ENCODE data around the gene SNAI1.
"Not testable (repeated sequence)": the region's sequence is repeated elsewhere in the genome, so short reads cannot be mapped to it uniquely, and the experiment has no call there.

Gene SNAI1

DNA sequence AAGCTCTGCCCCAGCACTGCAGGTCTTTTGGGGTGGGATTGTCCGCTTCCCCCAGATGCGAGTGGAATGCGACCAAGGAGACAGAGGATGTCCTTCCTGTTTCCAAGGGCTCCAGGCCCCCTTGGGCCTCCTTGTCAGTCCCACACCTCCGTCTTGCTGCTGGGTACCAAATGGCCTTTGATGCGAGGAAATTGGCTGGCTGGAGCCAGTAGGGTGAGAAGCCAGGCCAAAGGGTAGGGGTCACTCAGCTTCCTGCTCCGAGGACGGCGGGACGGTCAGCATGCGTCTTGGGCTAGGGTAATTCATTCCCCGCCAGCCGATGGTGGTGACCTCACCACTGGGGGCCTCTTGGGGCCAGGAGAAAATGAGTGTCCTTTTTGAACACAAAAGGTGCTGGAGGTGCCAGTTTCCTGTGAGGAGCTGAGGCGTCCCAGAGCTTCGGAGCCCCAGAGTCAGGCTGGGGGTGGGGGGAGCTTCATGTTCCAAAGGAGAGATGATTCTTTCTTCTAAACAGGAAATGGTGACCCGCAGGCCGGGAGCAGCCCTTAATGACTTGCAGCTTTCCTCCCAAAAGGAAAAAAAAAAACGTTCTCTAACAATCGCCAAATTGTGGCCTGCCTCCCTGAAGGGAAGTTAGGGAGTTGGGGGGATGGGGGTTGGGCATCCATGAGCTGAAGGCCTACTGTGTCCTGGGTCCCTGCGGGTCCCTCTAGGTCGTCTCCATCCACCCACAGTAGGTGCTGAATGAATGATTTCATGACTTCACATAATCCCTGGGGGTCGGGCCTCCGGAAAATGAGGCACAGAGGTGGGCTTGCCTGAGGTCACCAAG is 6.7 kb downstream of the SNAI1 start:
- no peak overlapping the region for H3K27ac ChIP-seq
- TF ChIP-seq, protein P1, sequence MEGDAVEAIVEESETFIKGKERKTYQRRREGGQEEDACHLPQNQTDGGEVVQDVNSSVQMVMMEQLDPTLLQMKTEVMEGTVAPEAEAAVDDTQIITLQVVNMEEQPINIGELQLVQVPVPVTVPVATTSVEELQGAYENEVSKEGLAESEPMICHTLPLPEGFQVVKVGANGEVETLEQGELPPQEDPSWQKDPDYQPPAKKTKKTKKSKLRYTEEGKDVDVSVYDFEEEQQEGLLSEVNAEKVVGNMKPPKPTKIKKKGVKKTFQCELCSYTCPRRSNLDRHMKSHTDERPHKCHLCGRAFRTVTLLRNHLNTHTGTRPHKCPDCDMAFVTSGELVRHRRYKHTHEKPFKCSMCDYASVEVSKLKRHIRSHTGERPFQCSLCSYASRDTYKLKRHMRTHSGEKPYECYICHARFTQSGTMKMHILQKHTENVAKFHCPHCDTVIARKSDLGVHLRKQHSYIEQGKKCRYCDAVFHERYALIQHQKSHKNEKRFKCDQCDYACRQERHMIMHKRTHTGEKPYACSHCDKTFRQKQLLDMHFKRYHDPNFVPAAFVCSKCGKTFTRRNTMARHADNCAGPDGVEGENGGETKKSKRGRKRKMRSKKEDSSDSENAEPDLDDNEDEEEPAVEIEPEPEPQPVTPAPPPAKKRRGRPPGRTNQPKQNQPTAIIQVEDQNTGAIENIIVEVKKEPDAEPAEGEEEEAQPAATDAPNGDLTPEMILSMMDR (conservative IDR thresholded peaks at IDR 0.05): no peak

DNA sequence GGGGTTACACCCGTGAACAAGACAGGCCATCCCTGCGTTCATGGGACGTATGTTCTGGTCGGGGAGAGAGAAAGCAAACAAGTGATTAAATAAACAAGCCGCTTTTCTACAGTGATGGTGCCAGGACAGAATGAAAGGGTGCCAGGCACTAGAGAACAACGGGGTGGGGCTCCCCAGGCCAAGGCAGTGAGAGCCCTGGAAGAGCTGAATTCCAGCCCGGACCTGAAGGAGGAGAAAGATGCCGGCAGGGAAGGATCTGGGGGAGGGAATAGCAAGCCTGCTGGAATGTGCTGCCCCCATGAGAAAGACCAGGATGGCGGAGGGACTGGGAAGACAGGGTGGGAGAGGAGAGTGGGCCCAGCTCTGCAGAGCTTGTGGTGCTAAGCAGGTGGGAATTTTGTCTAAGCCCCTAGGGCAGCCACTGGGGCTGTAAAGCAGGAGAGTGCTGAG is 7.5 kb downstream of the SNAI1 start:
- TF ChIP-seq, protein P1 (conservative IDR thresholded peaks at IDR 0.05): no peak
- H3K27ac ChIP-seq: no peak overlapping the region

DNA sequence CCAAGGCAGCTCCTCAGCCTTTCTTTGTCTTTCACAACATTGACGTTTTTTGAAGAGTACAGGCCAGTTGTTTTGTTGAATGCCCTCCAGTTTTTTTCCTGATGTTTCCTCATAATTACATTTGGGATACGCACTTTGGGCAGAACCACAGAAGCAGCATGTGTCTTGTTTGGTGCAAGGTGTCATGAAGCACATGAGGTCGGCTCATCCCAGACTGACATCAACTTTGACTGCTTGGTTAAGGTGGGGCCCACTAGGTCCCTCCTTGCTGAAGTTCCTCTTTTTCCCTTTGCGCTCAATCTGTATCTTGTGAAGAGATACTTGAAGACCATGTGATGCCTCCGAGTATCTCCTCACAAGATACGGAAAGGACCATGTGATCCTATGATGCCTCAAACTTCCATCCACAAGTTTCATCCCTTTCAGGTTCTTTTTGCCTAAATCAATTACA is 10.5 kb downstream of the SNAI1 start:
- TF ChIP-seq, protein P1 (conservative IDR thresholded peaks at IDR 0.05): no peak
- H3K27ac ChIP-seq: no peak overlapping the region

DNA sequence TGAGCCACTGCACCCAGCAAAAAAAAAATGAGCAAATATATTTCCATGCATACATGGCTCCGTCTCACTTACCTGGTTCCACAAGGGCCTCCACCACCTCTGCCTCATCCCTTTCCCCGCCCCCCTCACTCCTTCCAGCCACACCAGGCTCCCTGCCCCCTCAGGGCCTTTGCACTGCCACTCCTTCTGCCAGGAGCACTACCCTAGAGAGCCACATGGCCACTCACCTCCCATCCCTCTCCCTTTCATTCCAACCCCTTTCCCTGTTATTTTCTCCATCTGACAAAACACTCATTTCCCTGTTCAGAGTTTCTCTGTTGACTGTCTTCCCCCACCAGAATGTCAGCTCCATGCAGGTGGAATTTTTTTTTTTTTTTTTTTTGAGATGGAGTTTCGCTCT is 12.8 kb downstream of the SNAI1 start:
- TF ChIP-seq, protein P1 (conservative IDR thresholded peaks at IDR 0.05): no peak
- no peak overlapping the region for H3K27ac ChIP-seq

DNA sequence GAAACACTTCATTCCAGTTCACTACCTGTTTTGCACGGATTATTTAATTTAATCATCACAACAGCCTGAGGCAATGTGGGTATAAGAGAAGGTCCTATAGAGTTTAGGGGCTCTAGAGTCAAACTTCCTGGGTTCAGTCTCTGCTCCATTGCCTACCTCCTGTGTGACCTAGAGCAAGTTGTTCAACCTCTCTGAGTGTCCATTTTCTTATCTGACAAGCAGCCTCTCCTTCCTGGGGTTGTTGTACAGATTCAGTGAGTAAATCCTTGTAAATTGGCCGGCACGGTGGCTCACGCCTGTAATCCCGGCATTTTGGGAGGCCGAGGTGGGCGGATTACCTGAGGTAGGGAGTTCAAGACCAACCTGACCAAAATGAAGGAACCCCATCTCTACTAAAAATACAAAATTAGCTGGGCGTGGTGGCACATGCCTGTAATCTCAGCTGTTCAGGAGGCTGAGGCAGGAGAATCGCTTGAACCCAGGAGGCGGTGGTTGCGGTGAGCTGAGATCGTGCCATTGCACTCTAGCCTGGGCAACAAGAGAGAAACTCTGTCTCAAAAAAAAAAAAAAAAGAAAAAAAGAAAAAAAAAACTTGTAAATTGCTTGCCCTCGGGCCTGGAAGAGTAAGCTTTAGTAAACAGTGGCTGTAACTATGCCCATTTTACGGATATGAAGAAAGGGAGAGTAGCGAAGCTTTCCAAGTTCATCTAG is 15.9 kb downstream of the SNAI1 start:
- H3K27ac ChIP-seq: not testable (repeated sequence)

DNA sequence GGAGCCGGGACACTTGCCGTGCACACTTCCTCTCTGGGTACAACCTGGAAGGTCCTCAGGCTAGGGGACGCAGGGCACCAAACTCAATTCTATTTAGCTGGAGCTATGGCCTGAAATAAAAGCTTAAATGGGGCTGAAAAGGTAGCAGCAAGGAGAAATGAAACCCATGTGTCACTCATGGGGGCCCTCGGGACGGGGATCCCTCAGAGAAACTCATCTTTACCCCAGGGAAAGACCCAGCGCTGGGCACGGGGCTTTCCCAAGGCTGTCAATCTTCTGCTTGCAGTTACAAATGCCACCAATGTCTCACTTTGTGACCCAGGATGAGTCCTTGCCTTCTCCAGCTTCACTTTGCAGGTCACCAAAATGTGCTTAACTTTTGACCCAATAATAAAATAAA is 16.5 kb downstream of the SNAI1 start:
- no peak overlapping the region for H3K27ac ChIP-seq

DNA sequence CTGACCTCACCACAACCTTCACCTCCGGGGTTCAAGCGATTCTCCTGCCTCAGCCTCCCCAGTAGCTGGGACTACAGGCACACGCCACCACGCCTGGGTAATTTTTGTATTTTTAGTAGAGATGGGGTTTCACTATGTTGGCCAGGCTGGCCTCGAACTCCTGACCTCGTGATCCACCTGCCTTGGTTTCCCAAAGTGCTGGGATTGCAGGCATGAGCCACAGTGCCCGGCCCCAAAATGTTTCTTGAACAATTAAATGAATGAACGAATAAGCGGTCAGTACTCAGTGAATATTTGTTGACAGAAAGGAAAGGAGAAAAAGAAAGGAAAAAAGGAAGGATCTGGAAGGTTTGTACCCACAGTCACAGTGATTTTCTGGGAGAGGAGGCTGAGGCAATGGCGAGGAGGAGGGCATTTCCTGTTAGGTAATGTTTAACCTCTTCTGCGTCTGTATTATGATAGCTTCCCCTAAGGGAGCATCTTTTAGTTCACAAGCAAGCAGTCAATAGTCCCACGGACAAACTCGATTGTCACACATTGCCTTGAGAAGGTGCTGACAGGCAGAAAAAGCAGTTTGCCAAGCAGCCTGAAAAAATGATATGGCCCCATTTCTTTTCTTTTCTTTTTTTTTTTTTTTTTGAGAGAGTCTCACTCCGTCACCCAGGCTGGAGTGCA is 17.9 kb downstream of the SNAI1 start:
- not testable (repeated sequence) for H3K27ac ChIP-seq

More for the DNA sequence above, 16.5 kb downstream of the SNAI1 start:
- TF ChIP-seq, protein P1 (conservative IDR thresholded peaks at IDR 0.05): no peak

DNA sequence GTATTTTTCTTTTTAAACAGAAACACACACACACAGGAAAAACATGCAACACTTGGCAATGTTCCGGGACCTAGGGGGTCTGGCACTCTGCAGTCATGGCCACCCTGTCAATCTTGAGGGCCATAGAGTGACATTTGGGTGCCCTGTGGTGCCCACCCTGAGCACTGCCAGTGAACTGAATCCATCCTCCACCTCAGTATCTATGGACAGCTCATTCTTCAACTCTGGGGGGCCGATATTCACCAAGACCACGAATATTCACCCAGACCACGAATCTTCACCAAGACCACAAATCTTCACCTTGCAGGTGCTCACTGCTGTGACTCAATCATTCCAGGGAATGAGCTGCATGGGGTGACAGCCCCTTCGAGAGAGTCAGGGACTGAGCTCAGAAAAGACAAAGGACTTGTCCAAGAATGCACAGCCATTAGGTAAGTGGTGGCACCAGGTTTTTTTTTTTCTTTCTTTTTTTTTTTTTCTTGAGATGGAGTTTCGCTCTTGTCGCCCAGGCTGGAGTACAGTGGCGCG is 19.1 kb downstream of the SNAI1 start:
- H3K27ac ChIP-seq: no peak overlapping the region
- TF ChIP-seq, protein P1 (conservative IDR thresholded peaks at IDR 0.05): no peak

Measured in VCaP (cell line).